ENCODE measurements around the gene ERO1B.

- TF ChIP-seq CTCF (IDR thresholded peaks at IDR 0.05; ENCODE audit: insufficient read depth, low read length) (no peak), POLR2AphosphoS5 (IDR thresholded peaks at IDR 0.05; ENCODE audit: low read depth) (no peak), REST (IDR thresholded peaks at IDR 0.05; ENCODE audit: insufficient replicate concordance, low read depth) (no peak)
These were observed 7.9 kb upstream of the ERO1B start for GRCh38 chr1:236289492-236290131.
